GM18868 (cell line): Measurements from ENCODE around the gene HTRA1.

ENCODE experiments used
- ATAC-seq: cut with Tn5 transposase; IDR thresholded peaks from one replicate; pipeline ENCODE4 v1.9.1; 2021; ENCODE audit warnings: mild to moderate bottlenecking, moderate library complexity; ENCODE audit not compliant: unreplicated experiment

The HTRA1 gene

DNA sequence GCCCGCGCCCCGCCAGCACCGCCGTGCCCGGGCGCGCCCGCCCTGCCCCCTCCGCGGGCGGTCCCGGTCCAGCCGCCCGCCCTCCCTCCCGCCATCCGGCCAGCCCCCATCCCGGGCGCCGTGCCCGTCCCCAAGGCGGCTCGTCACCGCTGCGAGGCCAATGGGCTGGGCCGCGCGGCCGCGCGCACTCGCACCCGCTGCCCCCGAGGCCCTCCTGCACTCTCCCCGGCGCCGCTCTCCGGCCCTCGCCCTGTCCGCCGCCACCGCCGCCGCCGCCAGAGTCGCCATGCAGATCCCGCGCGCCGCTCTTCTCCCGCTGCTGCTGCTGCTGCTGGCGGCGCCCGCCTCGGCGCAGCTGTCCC is at the start of gene HTRA1:
TSS of gene HTRA1 (plus strand) at position 187 of the 362 bp plus-strand sequence. CDS start at position 287, 100 bp downstream.
- ATAC-seq = no peak

DNA sequence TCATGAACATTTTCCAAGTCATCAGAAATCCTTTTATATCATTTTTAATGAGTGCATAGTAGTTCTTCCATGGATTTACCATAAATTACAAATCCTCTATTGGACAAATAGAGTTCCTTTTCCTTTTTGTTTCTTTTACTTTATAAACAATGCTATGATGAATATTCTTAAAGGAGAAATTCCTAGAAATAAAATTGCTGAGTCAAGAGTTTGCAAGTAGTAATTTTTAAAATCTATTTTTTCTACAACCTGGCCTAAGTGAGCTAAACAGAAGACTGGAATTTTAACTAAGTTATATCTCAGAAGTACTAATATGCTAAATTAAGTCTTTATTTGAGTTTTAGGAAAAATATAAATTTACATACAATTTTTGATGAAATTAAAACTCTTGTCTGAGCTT is 48.0 kb upstream of the HTRA1 start:
- no peak for ATAC-seq

DNA sequence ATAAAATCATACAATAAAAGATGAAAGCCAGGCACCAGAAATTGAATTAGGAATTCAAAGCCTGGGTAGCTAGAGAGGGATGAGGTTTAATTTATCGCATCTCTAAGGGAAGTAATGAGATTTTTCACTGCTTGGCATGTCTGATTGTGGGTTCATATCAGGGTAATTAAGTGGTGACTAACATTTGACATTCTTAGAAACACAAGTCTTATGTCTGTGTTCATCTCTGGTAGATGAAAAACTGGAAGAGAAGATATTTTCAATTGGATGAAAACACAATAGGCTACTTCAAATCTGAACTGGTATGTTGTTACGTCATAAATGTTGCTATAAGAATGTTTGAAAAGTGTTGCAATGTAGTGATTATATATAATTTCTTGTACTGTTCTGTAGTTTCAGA is 43.7 kb upstream of the HTRA1 start:
- ATAC-seq = no peak

DNA sequence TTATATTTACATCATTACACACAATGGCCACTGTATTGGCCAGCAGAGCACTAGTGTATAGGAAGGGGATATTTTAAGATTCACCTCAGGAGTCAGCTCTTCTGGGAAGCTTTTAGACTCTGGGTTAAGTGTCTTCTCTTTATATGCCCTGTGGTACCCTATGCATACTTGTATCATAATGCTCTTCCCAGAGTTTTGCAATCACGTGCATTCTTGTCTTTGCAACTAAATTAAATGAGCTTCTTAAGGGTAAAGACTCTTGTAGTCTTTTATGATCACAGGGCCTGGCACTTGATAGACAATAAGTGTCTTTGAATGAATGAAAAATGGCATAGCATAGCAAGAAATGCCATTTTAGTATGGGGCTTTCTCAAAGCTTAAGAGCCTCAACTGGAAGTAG is 42.3 kb upstream of the HTRA1 start:
- no peak for ATAC-seq

DNA sequence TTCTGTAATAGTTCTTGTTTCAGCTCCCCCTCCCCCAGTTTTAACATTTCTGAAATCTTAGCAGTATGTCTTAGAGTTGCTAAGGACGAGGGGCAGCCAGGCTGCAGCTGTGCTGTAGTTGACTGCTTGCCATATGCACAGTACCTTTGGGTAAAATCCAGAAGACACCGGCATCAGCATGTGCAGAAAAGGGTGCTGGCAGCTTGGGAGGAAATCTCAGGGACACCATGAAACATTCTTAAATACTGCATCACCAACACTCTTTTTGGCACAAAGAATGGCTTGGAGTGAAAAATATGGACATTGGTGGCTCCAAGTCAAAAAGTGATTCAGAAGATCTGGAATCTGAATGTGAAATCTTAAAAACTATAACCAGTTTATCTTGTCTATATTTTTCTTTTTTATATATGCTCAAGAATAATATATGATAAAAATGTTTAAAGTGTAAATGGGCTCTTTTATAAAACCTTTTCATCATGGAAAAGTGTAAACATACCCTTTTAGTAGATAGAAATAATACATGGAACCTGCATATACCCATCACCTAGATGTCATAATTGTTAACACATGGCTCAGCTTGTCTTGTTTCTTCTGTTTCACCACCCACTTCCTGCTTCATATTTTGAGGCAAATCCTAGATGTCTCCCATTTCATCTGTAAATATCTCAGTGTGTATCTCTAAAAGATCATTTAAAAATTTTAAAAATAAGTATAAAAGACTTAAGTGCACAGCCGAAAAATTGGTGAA is 41.3 kb upstream of the HTRA1 start:
- ATAC-seq = no peak

DNA sequence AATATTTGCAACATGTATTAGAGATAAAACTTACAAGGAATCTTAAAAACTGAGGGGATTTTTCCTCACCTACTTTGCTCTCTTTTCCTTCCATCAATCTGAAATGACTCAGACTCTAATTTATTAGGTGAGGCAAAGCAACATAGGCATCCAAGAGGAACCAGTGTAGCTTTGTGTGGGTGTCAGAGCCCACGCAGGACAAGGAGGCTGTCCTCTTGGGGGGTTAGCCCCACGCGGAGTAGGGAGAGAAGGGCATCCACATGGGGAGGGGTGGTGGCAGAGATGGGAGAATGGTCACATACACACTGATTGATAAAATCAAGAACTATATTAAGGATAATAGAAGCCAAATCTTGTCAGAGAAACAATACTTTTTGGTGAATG is 40.7 kb upstream of the HTRA1 start:
- ATAC-seq = no peak

DNA sequence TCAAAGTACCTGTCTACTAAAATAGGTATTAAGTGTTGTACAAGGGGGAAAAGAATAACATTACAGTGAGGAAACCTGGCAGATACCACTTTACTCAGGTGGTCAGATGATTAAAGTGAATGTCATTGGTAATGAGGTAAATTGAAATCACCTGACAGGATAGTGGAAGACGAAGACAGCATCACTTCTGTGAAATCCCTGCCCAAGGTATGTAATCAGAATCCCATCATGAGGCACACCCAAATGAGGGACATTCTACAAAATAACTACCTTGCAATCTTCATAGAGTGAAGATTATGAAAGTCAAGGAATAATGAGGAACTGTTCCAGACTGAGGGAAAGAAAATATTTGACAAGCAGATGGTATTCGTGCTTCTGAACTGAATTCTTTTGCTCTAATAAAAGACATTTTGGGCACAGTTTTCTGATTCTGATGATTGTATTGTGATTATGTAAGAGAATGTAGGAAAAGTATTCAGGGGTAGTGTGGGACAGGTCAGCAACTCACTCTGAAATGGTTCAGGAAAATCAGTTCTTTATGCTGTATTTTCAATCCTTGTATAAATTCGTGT is 40.2 kb upstream of the HTRA1 start:
- ATAC-seq = no peak

DNA sequence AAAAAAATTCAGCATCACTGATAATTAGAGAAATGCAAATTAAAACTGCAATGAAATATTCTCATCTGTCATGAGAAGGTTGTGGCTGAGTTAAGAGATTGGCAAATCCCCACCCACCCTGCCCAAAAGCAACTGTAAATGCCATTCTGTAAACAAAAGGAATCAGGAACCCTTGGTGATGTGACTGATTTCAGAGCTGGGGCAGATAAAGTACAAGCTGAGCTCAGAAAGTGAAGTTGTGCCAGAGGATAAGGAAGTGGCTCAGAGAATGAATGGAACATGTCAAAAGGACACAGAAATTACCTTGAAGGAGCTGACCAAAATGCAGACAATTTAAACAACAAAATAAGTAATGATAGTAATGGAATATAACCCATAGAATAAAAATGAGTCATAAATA is 39.6 kb upstream of the HTRA1 start:
- ATAC-seq = no peak

DNA sequence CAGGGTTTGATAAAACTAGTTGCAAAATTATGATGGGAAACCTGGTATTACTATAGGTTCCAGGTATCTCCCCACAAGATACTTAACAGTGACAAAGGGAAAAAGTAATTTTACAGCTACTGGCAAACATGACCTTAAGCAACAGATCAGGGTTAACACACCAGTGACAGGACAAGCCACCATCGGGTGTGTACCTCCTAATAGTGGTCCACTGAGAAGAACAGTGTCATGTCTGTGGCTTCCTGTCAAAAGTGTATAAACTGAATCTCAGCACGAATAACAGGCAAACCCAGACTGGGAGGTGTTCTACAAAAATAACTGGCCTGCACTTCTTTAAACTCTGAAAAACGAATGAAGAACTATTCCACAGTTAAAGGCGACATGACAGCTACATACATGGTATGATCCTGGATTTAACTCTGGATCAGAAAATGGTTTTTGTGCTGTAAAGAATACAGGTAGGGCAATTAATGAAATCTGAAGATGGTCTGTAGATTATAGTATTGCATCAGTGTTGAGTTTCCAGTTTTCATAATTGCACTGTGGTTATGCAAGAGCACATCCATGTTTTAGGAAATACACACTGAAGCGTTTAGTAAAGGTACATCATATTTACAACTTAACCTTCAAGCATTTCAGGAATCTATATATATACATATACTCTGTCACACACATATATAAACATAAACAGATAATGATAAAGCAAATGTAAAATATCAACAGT is 38.9 kb upstream of the HTRA1 start:
- no peak for ATAC-seq

DNA sequence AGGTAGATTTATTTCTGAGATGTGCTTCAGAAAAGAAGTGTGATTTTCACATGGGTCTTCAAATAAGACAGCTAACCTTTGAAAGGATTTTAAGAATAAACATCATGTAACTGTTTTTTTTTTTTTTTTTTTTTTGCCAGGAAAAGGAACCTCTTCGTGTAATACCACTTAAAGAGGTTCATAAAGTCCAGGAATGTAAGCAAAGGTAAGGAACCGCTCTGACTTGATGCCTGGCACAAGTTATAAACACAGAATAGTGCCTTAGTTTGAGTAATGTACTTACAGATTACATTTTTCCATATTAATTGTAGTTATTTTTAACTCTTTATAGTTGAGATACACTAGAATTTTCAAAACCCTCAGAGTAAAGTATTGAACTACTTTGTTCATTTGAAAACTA is 37.3 kb upstream of the HTRA1 start:
- no peak for ATAC-seq

DNA sequence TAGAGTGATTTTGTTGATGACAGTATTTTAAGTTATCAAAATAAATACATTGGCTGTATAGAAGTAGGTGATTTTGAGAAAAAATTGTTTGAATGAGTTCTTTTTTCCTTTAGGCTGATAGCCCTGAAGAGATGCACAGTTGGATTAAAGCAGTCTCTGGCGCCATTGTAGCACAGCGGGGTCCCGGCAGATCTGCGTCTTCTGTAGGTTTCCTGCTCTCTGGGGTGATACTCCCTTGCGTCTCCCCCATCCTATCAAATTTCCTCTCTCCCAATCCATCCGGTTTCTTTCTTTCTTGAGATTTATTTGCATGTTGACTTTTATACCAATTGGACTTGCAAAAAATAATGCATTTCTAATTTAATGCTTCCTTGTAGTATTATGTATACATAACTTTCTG is 34.5 kb upstream of the HTRA1 start:
- no peak for ATAC-seq

DNA sequence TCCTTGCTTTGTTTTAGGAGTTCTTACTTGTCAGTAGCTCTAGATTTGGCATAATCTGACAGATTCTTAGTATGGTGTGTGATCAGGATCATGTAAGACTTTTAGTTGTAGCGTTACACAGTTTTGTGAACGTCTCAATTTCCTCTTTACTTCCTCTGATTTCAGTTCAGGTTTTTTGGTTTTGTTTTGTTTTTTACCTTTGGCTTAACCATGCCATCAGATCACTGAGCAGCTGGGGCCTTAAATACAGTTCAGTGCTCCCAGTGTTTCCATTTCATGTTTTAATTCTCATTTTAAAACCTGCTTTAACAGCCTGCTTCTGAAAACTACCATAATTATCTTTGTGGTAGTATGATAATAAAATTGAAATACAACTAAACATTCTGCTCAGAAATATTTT is 34.1 kb upstream of the HTRA1 start:
- ATAC-seq = no peak

DNA sequence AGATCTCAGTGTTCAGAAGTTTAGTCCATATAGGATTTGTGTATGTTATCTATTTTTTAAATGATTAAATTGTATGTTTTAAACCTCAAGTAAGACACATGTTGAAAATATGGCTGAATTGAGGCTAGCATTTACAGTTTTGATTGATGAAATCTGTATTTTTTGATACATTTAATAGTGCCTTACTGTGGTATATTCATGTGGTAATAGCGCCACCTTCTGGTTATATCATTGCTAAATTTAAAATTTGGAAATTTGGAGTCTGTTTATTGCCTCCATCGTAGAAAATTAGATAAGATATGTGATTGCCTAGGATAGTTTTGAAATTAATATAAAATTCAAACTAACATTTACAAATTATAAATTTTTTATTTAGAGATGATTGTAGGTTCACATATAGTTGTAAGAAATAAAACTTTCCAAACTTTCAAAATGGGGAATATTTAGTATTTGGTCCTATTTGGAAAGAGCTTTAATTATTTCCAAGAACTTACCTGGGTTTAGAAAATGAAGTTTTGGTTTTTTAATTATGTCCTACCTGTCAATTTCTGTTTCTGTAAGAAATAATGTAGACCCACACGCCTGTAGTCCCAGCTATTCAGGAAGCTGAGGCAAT is 26.0 kb upstream of the HTRA1 start:
- no peak for ATAC-seq

DNA sequence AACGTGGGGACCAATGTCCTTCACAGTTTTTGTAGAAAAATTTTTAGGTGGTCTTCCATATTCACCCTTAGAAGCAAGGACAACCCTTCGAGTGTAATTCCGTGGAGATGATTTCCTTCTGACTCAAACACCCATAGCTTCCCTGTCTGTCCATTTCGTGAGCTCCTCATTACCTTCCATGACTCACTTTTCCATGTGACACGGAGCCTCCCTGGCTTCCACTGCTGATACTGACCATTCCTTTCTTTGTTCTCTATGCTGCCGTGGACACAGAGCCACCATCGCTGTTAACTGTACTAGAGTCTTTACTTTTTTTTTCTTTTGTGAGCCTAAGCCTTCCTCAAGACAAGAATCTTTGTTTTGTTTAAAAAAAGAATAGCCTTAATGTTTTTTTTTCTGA is 19.4 kb upstream of the HTRA1 start:
- no peak for ATAC-seq

DNA sequence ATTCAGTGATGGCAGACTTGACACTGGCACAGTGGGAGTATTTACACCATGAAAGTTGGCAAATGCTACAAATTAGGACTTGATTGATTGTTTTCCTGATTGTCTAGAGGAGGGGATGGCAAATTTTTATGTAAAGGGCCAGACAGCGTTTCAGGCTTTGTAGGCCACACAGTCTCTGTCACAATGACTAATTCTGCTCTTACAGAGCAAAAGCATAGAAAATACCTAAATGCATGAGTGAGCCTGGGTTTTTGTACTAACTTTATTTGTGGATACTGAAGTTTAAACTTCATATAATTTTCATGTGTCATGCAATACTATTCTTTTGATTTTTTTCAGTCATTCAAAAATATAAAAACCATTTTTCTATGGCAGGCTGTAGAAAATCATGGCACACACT is 15.9 kb upstream of the HTRA1 start:
- no peak for ATAC-seq

DNA sequence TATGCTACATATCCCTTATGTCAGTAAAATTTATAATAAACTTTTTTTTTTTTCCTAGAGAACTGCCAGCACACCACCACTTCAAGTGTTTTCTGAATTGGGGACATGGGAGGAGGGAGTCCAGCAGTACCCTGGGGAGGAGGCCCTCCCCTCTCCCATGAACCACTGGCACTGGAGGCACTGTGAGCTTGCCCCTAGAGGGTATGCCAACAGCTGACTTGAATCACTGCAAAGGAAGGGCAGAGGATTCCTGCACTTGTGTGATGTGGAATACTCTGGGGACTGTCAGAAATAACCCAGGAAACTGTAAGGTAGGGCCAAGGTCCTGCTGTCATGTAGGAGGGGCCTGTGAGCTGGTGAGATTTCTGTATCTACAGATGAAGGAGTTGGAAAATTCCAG is 15.4 kb upstream of the HTRA1 start:
- ATAC-seq = no peak

DNA sequence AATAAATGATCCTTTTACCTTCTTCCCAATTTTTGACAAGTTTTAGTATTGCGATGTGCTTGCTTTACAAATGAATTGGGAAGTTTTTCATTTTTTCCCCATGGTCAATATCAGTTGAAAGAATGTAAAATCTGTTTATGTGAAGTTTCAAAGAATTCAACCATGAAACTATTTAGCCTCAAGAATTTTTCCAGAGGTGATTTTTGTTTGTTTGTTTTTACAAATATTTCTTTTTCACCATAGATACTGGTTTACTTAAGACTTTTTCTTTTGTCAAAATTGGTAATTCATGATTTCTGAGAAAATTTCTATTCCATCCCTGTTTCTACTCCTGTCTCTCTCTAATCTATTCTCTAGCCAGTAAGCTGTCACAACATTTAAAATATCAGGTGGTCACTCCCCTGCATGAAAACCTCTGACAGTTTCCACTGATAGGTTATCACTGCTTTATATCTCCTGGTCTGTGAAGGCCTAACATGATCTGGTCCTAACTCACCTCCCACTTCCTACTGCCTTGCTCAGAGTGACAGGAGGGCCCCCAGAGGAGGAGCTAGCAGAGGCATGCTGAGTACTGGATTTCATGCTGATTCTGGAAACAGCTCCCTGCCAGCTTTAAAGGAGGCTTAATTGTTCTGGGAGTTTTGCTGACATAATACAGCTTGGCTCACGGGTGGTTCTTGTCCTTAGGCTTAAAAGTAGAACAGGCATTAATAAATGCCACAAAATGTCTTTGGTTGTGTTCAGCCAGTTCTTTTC is 14.5 kb upstream of the HTRA1 start:
- no peak for ATAC-seq

DNA sequence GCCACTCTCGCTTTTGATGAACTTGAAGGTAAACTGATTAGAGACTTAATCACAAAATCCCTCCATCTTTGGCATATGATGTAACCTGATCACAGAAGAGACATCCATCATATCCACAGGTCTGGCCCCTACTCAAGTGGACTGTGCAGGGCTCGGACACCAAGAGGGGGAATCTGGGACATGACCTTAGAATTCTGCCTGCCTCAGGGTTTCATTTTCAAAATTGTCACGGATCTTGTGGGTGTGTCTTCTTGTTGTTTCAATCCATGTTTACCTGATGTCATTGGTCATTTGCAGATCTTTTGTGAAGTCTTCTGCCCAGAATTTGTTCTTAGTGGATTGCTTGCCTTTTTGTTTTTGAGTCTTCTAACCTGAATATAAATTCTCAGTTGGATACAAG is 12.8 kb upstream of the HTRA1 start:
- no peak for ATAC-seq

DNA sequence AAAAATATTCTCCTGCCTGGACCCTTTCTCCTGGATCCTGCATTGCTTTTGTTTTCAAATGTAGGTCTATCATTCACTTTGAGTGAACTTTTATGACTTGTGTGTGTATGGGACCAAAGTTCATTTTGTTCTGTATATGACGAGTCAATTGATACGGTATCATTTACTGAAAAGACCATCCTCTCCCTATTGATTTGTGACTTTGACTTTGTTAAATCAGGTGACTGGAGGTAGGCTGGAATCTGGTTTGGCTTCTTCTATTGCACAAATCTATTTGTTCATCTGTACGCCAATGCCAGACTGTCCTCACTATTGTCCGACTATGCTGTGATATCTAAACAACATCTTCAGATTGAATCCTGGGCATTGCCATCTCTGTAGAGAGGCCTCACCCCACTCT is 12.2 kb upstream of the HTRA1 start:
- no peak for ATAC-seq

DNA sequence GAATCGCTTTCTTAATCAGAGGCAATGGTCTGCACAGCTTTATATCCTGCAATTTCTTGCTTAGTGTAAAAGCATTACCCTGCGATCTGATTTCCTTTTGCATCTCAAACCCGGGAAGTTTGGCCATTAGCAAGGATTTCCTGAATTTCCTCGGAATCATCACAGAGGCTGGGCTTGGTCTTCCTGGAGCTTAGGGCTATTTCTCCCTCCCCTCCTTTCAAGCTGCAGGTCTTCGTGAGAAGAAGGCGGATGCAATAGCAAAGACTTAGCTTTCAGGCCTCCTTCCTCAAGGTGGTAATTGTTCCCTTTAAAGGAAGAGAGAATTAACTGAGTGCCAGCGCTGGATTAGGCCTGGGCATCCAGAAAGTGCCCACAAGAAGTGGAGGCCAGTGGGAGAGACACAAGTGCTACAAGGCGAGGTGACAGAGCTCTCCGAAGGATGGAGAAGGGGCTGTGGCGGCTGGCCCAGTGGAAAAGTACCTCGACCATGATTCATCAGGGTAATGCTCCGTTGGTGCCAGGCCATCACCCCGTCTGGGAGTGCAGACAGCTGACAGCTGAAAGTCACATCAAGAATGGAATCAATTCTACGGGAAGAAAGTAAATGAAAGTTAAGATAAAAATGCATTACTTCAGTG is 10.9 kb upstream of the HTRA1 start:
- ATAC-seq = no peak

DNA sequence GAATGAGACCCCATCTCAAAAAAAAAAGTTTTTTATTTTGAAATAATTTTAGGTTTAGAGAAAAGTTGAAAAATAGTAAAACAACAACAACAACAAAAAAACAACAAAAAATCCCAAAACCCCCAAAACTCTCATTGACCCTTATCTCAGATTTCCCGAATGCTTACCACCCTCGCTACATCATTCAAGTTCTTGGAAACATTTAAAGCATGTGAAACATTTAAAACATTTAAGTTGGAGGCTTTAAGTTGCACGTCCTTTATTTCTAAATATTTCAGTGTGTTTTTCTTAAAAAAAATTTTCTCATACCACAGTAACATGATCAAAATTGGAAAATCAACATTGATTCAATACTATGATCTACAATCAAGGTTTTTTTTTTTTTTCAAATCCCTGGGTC is 7.3 kb upstream of the HTRA1 start:
- no peak for ATAC-seq
